ENCODE measurements around the gene PNO1.

Gene PNO1

GRCh38 chr2:68158134-68158447 lies 403 bp downstream of the PNO1 start:
- H3K27ac ChIP-seq, result peak overlapping the region; percentile 89

GRCh38 chr2:68163641-68164040 lies 6.0 kb downstream of the PNO1 start:
- no peak overlapping the region for H3K27ac ChIP-seq
- TF ChIP-seq ZFX (IDR thresholded peaks at IDR 0.05; ENCODE audit: borderline replicate concordance) (no peak), CTCF (IDR thresholded peaks at IDR 0.05) (no peak)

More at GRCh38 chr2:68158134-68158447, 403 bp downstream of the PNO1 start:
- no peak for TF ChIP-seq CTCF (IDR thresholded peaks at IDR 0.05)

- H3K27ac ChIP-seq, result no peak overlapping the region
These were observed 9.5 kb downstream of the PNO1 start for GRCh38 chr2:68167186-68167585.

GRCh38 chr2:68169308-68169707 lies 11.6 kb downstream of the PNO1 start:
- no peak overlapping the region for H3K27ac ChIP-seq
- TF ChIP-seq ZFX (IDR thresholded peaks at IDR 0.05; ENCODE audit: borderline replicate concordance) (no peak), CTCF (IDR thresholded peaks at IDR 0.05) (no peak)

More at GRCh38 chr2:68167186-68167585, 9.5 kb downstream of the PNO1 start:
- no peak for TF ChIP-seq ZFX (IDR thresholded peaks at IDR 0.05; ENCODE audit: borderline replicate concordance)
- TF ChIP-seq CTCF (IDR thresholded peaks at IDR 0.05), result no peak

- H3K27ac ChIP-seq, result no peak overlapping the region
- no peak for TF ChIP-seq CTCF (IDR thresholded peaks at IDR 0.05)
- no peak for TF ChIP-seq ZFX (IDR thresholded peaks at IDR 0.05; ENCODE audit: borderline replicate concordance)
These were observed 13.5 kb downstream of the PNO1 start for GRCh38 chr2:68171146-68171545.

- H3K27ac ChIP-seq, result no peak overlapping the region
- TF ChIP-seq CTCF (IDR thresholded peaks at IDR 0.05) (no peak), ZFX (IDR thresholded peaks at IDR 0.05; ENCODE audit: borderline replicate concordance) (no peak)
These were observed 14.0 kb downstream of the PNO1 start for GRCh38 chr2:68171684-68172083.

GRCh38 chr2:68172521-68172920 lies 14.8 kb downstream of the PNO1 start:
- no peak for TF ChIP-seq CTCF (IDR thresholded peaks at IDR 0.05)
- H3K27ac ChIP-seq, result no peak overlapping the region
